MCF 10A (cell line): ENCODE measurements around the gene MED28. TPM values are rescaled to one million over a fixed set of nuclear protein-coding genes. Genes with fewer than 3 reads are reported as not detected.

Source experiments
- BruUV-seq: library from RNA; stranded (reverse); fragments of 400-500 nt; replicated peaks from 2 replicates; lab custom pipeline; 2021; lab: Mats Ljungman, UMichigan
- CTCF ChIA-PET: fragments of 300-600 bp; sonication (Branson Sonifier 250); formaldehyde crosslinking; extraction: SDS; loops from one replicate; lab custom pipeline; 2021; ENCODE audit warnings: antibody characterized with exemption, inconsistent platforms; lab: Yijun Ruan, JAX
- POLR2A ChIA-PET: fragments of 300-600, 350-650 bp; sonication (Branson Sonifier 250); formaldehyde crosslinking; extraction: SDS; loops from one replicate; lab custom pipeline; 2020; ENCODE audit warnings: antibody characterized with exemption, inconsistent platforms; lab: Yijun Ruan, JAX
- DNase-seq: peaks from one replicate; pipeline ENCODE4 v3.0.0-alpha.2; 2018; ENCODE audit not compliant: unreplicated experiment
- H3K27ac Mint-ChIP-seq: one replicate; pipeline ENCODE4 v1.8.0; 2022; ENCODE audit warnings: mild to moderate bottlenecking, low read depth, mixed read lengths; ENCODE audit not compliant: unreplicated experiment
- H3K27me3 Mint-ChIP-seq: one replicate; pipeline ENCODE4 v1.8.0; 2022; ENCODE audit warnings: mixed read lengths; ENCODE audit not compliant: insufficient read depth, unreplicated experiment
- H3K36me3 Mint-ChIP-seq: one replicate; pipeline ENCODE4 v1.8.0; 2022; ENCODE audit warnings: mild to moderate bottlenecking, moderate library complexity, mixed read lengths; ENCODE audit not compliant: insufficient read depth, unreplicated experiment
- H3K4me1 Mint-ChIP-seq: one replicate; pipeline ENCODE4 v1.8.0; 2022; ENCODE audit warnings: mixed read lengths; ENCODE audit not compliant: insufficient read depth, unreplicated experiment
- H3K4me3 Mint-ChIP-seq: one replicate; pipeline ENCODE4 v1.8.0; 2022; ENCODE audit warnings: mild to moderate bottlenecking, moderate library complexity, mixed read lengths; ENCODE audit not compliant: unreplicated experiment
- H3K9me3 Mint-ChIP-seq: one replicate; pipeline ENCODE4 v1.8.0; 2022; ENCODE audit warnings: mixed read lengths; ENCODE audit not compliant: unreplicated experiment
- CTCF ChIP-seq: fragments of 200-600 bp; IDR thresholded peaks from one replicate; pipeline ENCODE4 v1.8.0; 2022; ENCODE audit warnings: antibody characterized with exemption, mild to moderate bottlenecking; ENCODE audit not compliant: unreplicated experiment
- intact Hi-C: fragments of 100-400 bp; cut with micrococcal nuclease; formaldehyde crosslinking; loops from 2 replicates; pipeline ENCODE4 v1.14.1; 2022
- total RNA-seq: library from RNA; stranded (reverse); gene quantifications from 2 replicates; pipeline ENCODE4 v1.2.3, GENCODE V29; 2022

MED28 gene
- total RNA-seq, 1 experiment from 2014 or later: 32.1 TPM

GRCh38 chr4:17647927-17648326 is 33.5 kb downstream of the MED28 start:
- ChIA-PET POLR2A (no interaction called here), CTCF (interaction anchor here (0.6 to 0.8 kb wide), 2 partner anchors 16 to 245 kb away, joined by 3 read pairs; no protein-coding TSS in a partner anchor)
- H3K27me3 Mint-ChIP-seq: no peaks in the 10 kb centered on the region
- H3K4me3 Mint-ChIP-seq: no peak overlapping the region
- H3K36me3 Mint-ChIP-seq: peaks cover under 1% of the 10 kb centered on the region
- H3K27ac Mint-ChIP-seq: no peak overlapping the region
- intact Hi-C loops: no loop called here
- TF ChIP-seq CTCF: no peak
- BruUV-seq: no TSS peak
- no peaks in the 10 kb centered on the region for H3K9me3 Mint-ChIP-seq
- H3K4me1 Mint-ChIP-seq: no peaks in the 10 kb centered on the region
- DNase-seq: no peak

GRCh38 chr4:17650406-17650805 is 36.0 kb downstream of the MED28 start:
- no peak overlapping the region for H3K27ac Mint-ChIP-seq
- ChIA-PET POLR2A (interaction anchor here (0.7 kb wide), 1 partner anchor 60 kb away, joined by 5 read pairs; no protein-coding TSS in a partner anchor), CTCF (no interaction called here)
- H3K36me3 Mint-ChIP-seq: no peaks in the 10 kb centered on the region
- TF ChIP-seq CTCF: no peak
- no peak for DNase-seq
- intact Hi-C loops: no loop called here
- H3K27me3 Mint-ChIP-seq: no peaks in the 10 kb centered on the region
- no peaks in the 10 kb centered on the region for H3K9me3 Mint-ChIP-seq
- BruUV-seq: no TSS peak
- H3K4me1 Mint-ChIP-seq: no peaks in the 10 kb centered on the region
- no peak overlapping the region for H3K4me3 Mint-ChIP-seq

DNA sequence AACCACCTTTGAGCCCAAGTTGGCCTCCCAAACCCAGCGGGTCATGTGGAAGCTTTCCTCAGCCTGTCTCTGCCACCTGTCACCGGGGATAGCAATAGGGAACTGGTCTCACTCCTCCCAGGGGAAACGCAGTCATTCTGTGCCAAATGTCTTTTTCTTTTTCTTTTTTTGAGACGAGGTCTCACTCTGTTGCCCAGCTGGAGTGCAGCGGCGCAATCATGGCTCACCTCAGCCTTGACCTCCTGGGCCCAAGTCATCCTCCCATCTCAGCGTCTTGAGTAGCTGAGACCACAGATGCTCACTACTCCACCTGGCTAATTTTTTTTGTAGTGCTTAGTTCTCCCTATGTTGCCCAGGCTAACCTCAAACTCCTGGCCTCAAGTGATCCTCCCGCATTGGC is 40.3 kb downstream of the MED28 start:
- intact Hi-C loops: no loop called here
- no peaks in the 10 kb centered on the region for H3K36me3 Mint-ChIP-seq
- BruUV-seq: no TSS peak
- TF ChIP-seq CTCF: no peak
- no peaks in the 10 kb centered on the region for H3K4me1 Mint-ChIP-seq
- CTCF ChIA-PET: no interaction called here
- H3K9me3 Mint-ChIP-seq: no peaks in the 10 kb centered on the region
- POLR2A ChIA-PET: no interaction called here
- no peak for DNase-seq
- H3K27me3 Mint-ChIP-seq: no peaks in the 10 kb centered on the region
- no peak overlapping the region for H3K4me3 Mint-ChIP-seq
- H3K27ac Mint-ChIP-seq: no peak overlapping the region

DNA sequence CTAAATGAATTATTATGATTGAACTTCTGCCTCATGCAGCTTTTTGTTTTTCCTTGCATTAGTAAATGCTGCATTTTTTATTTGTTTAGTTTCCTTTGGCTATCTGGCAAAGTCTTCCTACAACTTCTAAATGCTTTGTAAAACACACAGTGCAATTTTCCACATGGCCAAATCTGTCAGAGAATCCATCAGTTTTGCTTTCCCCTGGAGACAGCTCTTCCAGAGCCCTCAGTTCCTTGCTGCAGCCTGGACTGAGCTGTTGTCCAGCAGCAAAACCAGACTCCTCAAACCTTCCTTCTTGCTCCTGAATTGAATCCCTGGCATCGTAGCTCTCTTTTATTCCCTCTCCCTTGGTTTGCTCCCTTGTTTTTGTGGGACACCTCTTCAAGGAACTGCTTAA is 42.6 kb downstream of the MED28 start:
- CTCF ChIA-PET: interaction anchor here (1.1 kb wide), 2 partner anchors 20 to 709 kb away, joined by 4 to 5 read pairs; no protein-coding TSS in a partner anchor
- no peak for DNase-seq
- intact Hi-C loops: no loop called here
- no peaks in the 10 kb centered on the region for H3K27me3 Mint-ChIP-seq
- H3K27ac Mint-ChIP-seq: no peak overlapping the region
- no peaks in the 10 kb centered on the region for H3K4me1 Mint-ChIP-seq
- POLR2A ChIA-PET: interaction anchor here (0.6 kb wide), 1 partner anchor 15 kb away, joined by 4 read pairs; no protein-coding TSS in a partner anchor
- no peaks in the 10 kb centered on the region for H3K9me3 Mint-ChIP-seq
- no TSS peak for BruUV-seq
- no peak for TF ChIP-seq CTCF
- no peaks in the 10 kb centered on the region for H3K36me3 Mint-ChIP-seq
- H3K4me3 Mint-ChIP-seq: no peak overlapping the region
